Mesothelial cell of epicardium (in vitro differentiated cells): Measurements from ENCODE around the gene RALGPS1. TPM values are rescaled to one million over a fixed set of nuclear protein-coding genes. Genes with fewer than 3 reads are reported as not detected.

Experiments
- DNase-seq, 2 experiments: peaks; one replicate each; pipeline ENCODE4 v3.0.0; 2021; ENCODE audit warnings: low spot score in 2 of 2; ENCODE audit not compliant: unreplicated experiment in 2 of 2
- H3K27ac Mint-ChIP-seq: 2 replicates; pipeline ENCODE4 v1.8.0; 2021; ENCODE audit warnings: mixed read lengths
- H3K27me3 Mint-ChIP-seq: 2 replicates; pipeline ENCODE4 v1.8.0; 2021; ENCODE audit warnings: low read depth, mixed read lengths
- H3K36me3 Mint-ChIP-seq: 2 replicates; pipeline ENCODE4 v1.8.0; 2021; ENCODE audit warnings: mixed read lengths
- H3K4me1 Mint-ChIP-seq: 2 replicates; pipeline ENCODE4 v1.8.0; 2021; ENCODE audit warnings: mixed read lengths
- H3K4me3 Mint-ChIP-seq: 2 replicates; pipeline ENCODE4 v1.8.0; 2021; ENCODE audit warnings: mild to moderate bottlenecking, moderate library complexity, mixed read lengths
- H3K9me3 Mint-ChIP-seq: 2 replicates; pipeline ENCODE4 v1.8.0; 2021; ENCODE audit warnings: mixed read lengths
- total RNA-seq: library from RNA; stranded (reverse); gene quantifications from 3 replicates; pipeline ENCODE4 v1.2.1, GENCODE V29; 2021
- TF ChIP-seq, protein P1 (sequence below): fragments of 200-600 bp; sonication (generic); IDR thresholded peaks from one replicate; pipeline ENCODE4 v1.5.0; 2021; ENCODE audit warnings: antibody characterized with exemption; ENCODE audit not compliant: unreplicated experiment

RALGPS1 gene
- total RNA-seq, 1 donor from 2014 or later: 25.6 TPM

DNA sequence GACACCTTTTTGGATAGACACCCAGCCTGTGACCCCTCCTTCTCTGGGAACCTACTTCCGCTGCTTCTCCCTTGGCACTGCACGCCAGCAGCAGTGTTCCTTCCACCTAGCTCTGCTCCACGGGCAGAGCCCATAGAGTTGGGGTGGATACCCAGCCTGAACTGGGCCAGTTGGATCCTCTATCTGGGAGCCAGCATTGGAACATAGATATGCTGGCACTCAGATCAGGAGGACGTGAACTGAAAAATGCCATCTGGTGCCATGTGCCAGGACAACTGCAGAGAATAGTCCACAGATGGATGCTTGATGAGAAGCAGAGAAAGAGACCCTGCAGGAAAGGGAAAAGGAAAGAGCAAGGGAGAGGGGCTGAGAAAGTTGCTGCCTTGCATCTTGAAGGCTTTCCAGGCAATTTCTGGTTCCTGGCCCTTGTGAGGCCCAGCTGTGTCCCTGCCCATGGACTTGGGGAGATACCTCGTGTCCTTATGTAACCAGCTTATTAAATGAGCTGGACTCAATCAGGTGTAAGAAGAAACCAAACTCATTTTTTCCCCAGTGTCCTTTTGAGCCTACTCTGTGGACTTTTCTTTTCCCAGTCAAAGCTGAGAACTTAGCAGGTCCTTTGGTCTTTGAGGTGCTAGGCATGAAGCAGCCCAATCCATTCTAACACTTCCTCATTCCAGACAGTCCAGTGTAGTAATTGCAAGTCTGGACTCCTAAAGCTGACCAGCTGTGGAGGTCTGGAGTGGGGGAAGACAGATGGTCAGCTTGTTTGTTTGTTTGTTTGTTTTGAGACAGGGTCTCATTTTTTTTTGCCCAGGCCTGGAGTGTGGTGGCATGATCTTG lies 168.8 kb downstream of the RALGPS1 start:
- TF ChIP-seq, protein P1, sequence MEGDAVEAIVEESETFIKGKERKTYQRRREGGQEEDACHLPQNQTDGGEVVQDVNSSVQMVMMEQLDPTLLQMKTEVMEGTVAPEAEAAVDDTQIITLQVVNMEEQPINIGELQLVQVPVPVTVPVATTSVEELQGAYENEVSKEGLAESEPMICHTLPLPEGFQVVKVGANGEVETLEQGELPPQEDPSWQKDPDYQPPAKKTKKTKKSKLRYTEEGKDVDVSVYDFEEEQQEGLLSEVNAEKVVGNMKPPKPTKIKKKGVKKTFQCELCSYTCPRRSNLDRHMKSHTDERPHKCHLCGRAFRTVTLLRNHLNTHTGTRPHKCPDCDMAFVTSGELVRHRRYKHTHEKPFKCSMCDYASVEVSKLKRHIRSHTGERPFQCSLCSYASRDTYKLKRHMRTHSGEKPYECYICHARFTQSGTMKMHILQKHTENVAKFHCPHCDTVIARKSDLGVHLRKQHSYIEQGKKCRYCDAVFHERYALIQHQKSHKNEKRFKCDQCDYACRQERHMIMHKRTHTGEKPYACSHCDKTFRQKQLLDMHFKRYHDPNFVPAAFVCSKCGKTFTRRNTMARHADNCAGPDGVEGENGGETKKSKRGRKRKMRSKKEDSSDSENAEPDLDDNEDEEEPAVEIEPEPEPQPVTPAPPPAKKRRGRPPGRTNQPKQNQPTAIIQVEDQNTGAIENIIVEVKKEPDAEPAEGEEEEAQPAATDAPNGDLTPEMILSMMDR: no peak
- Mint-ChIP-seq H3K27me3 (no peaks in the 10 kb centered on the region), H3K27ac (no peak overlapping the region), H3K9me3 (no peaks in the 10 kb centered on the region), H3K4me1 (no peaks in the 10 kb centered on the region), H3K36me3 (peaks cover 18% of the 10 kb centered on the region), H3K4me3 (no peak overlapping the region)
- DNase-seq: no peak

GRCh38 chr9:127084076-127085039 lies 169.8 kb downstream of the RALGPS1 start:
- no peak overlapping the region for H3K27ac Mint-ChIP-seq
- H3K27me3 Mint-ChIP-seq: no peaks in the 10 kb centered on the region
- no peak overlapping the region for H3K4me3 Mint-ChIP-seq
- peaks cover 19% of the 10 kb centered on the region for H3K36me3 Mint-ChIP-seq
- H3K4me1 Mint-ChIP-seq: no peaks in the 10 kb centered on the region
- TF ChIP-seq, protein P1: no peak
- no peaks in the 10 kb centered on the region for H3K9me3 Mint-ChIP-seq
- DNase-seq: no peak

GRCh38 chr9:127085186-127085585 lies 170.6 kb downstream of the RALGPS1 start:
- H3K36me3 Mint-ChIP-seq: peaks cover 17% of the 10 kb centered on the region
- H3K4me3 Mint-ChIP-seq: no peak overlapping the region
- no peak for DNase-seq
- H3K9me3 Mint-ChIP-seq: no peaks in the 10 kb centered on the region
- TF ChIP-seq, protein P1: no peak
- no peak overlapping the region for H3K27ac Mint-ChIP-seq
- H3K27me3 Mint-ChIP-seq: no peaks in the 10 kb centered on the region
- H3K4me1 Mint-ChIP-seq: no peaks in the 10 kb centered on the region

- no peak overlapping the region for H3K4me3 Mint-ChIP-seq
- H3K9me3 Mint-ChIP-seq: no peaks in the 10 kb centered on the region
- no peaks in the 10 kb centered on the region for H3K27me3 Mint-ChIP-seq
- peaks cover 5% of the 10 kb centered on the region for H3K4me1 Mint-ChIP-seq
- TF ChIP-seq, protein P1: no peak
- H3K27ac Mint-ChIP-seq: no peak overlapping the region
- DNase-seq: no peak
- peaks cover 17% of the 10 kb centered on the region for H3K36me3 Mint-ChIP-seq
Measured at GRCh38 chr9:127086771-127087170, 172.2 kb downstream of the RALGPS1 start.

GRCh38 chr9:127087411-127087810 lies 172.8 kb downstream of the RALGPS1 start:
- H3K4me3 Mint-ChIP-seq: no peak overlapping the region
- no peak overlapping the region for H3K27ac Mint-ChIP-seq
- TF ChIP-seq, protein P1: no peak
- DNase-seq: no peak
- peaks cover 5% of the 10 kb centered on the region for H3K4me1 Mint-ChIP-seq
- H3K9me3 Mint-ChIP-seq: no peaks in the 10 kb centered on the region
- no peaks in the 10 kb centered on the region for H3K27me3 Mint-ChIP-seq
- H3K36me3 Mint-ChIP-seq: peaks cover 17% of the 10 kb centered on the region
